Measurements from ENCODE around the gene PEMT. TPM values are rescaled to one million over a fixed set of nuclear protein-coding genes. Genes with fewer than 3 reads are reported as not detected.

The PEMT gene
- total and polyA plus RNA-seq, 3 experiments from 2014 or later, result 31.9 to 42.1 (median 34.6) TPM

GRCh38 chr17:17480593-17481148 is 110.8 kb downstream of the PEMT start:
- Mint-ChIP-seq H3K27ac (peak overlapping the region in 6 of 8 donors; percentile 24 to 86 (median 76)), H3K4me1 (peaks cover 57 to 84% (median 72%) of the 10 kb centered on the region in 3 donors), H3K27me3 (peaks cover 0 to 4% of the 10 kb centered on the region in 2 donors), H3K36me3 (peaks cover 0 to 41% (median 6%) of the 10 kb centered on the region in 3 donors), H3K4me3 (peak overlapping the region in 2 of 7 donors; percentile 5 to 58), H3K9me3 (no peaks in the 10 kb centered on the region)
- ChIA-PET CTCF (interaction anchor here (1.6 kb wide), 1 partner anchor 16 kb away, joined by 8 read pairs; the partner anchor contains the start of gene RASD1), POLR2A (no interaction called here)
- H3K36me3 ChIP-seq (ENCODE audit: insufficient read depth, low read length), result peaks cover 7% of the 10 kb centered on the region
- H3K9me3 ChIP-seq (ENCODE audit: low read length), result no peaks in the 10 kb centered on the region
- no peaks in the 10 kb centered on the region for H3K27me3 ChIP-seq (ENCODE audit: insufficient read depth, low read length, poor library complexity, severe bottlenecking)
- no peak overlapping the region for H3K4me3 ChIP-seq (ENCODE audit: low read length)
- H3K4me1 ChIP-seq (ENCODE audit: insufficient read depth, low read length), result peaks cover 46% of the 10 kb centered on the region
- H3K27ac ChIP-seq (ENCODE audit: low read depth, low read length), result no peak overlapping the region
- no peak for DNase-seq

- Mint-ChIP-seq H3K27me3 (peaks cover under 1 to 2% of the 10 kb centered on the region in 2 donors), H3K4me3 (peak overlapping the region in 5 of 7 donors; percentile 13 to 99 (median 46)), H3K4me1 (peaks cover 49 to 74% (median 67%) of the 10 kb centered on the region in 3 donors), H3K36me3 (peaks cover 0 to 35% (median 5%) of the 10 kb centered on the region in 3 donors), H3K9me3 (no peaks in the 10 kb centered on the region), H3K27ac (peak overlapping the region in 6 of 8 donors; percentile 2 to 98 (median 30))
- DNase-seq, result no peak
- CTCF ChIA-PET, result no interaction called here
- no peak overlapping the region for H3K4me3 ChIP-seq (ENCODE audit: low read length)
- no peak overlapping the region for H3K27ac ChIP-seq (ENCODE audit: low read depth, low read length)
- no peaks in the 10 kb centered on the region for H3K9me3 ChIP-seq (ENCODE audit: low read length)
- no peaks in the 10 kb centered on the region for H3K27me3 ChIP-seq (ENCODE audit: insufficient read depth, low read length, poor library complexity, severe bottlenecking)
- POLR2A ChIA-PET, result no interaction called here
- H3K36me3 ChIP-seq (ENCODE audit: insufficient read depth, low read length), result peaks cover 7% of the 10 kb centered on the region
- H3K4me1 ChIP-seq (ENCODE audit: insufficient read depth, low read length), result peaks cover 41% of the 10 kb centered on the region
Observed at GRCh38 chr17:17479209-17479608, 112.3 kb downstream of the PEMT start.

- peaks cover 40% of the 10 kb centered on the region for H3K4me1 ChIP-seq (ENCODE audit: insufficient read depth, low read length)
- Mint-ChIP-seq H3K36me3 (peaks cover 0 to 28% (median 1%) of the 10 kb centered on the region in 3 donors), H3K27me3 (peaks cover 4 to 13% of the 10 kb centered on the region in 2 donors), H3K4me3 (peak within 1 kb of the TSS; percentile 90 to 99 (median 93)), H3K9me3 (no peaks in the 10 kb centered on the region), H3K27ac (peak within 1 kb of the TSS; percentile 90 to 98 (median 92)), H3K4me1 (peaks cover 39 to 58% (median 52%) of the 10 kb centered on the region in 3 donors)
- H3K27ac ChIP-seq (ENCODE audit: low read depth, low read length), result peak within 1 kb of the TSS; percentile 83
- no peaks in the 10 kb centered on the region for H3K9me3 ChIP-seq (ENCODE audit: low read length)
- DNase-seq, result peak; percentile 91 to 97 (median 92)
- ChIA-PET POLR2A (no interaction called here), CTCF (no interaction called here)
- H3K4me3 ChIP-seq (ENCODE audit: low read length), result peak within 1 kb of the TSS; percentile 92
- H3K36me3 ChIP-seq (ENCODE audit: insufficient read depth, low read length), result peaks cover 7% of the 10 kb centered on the region
- H3K27me3 ChIP-seq (ENCODE audit: insufficient read depth, low read length, poor library complexity, severe bottlenecking), result no peaks in the 10 kb centered on the region
Observed at GRCh38 chr17:17476865-17477467, 114.5 kb downstream of the PEMT start, which contains the start of gene MED9. Gene MED9 (plus strand): TSS chr17:17477000. CDS start chr17:17477042, 42 bp downstream.

GRCh38 chr17:17474341-17474740 is 117.2 kb downstream of the PEMT start:
- DNase-seq, result no peak
- Histone ChIP-seq H3K27ac (ENCODE audit: low read depth, low read length) (no peak overlapping the region), H3K27me3 (ENCODE audit: insufficient read depth, low read length, poor library complexity, severe bottlenecking) (no peaks in the 10 kb centered on the region), H3K4me1 (ENCODE audit: insufficient read depth, low read length) (peaks cover 27% of the 10 kb centered on the region), H3K36me3 (ENCODE audit: insufficient read depth, low read length) (no peaks in the 10 kb centered on the region), H3K4me3 (ENCODE audit: low read length) (no peak overlapping the region), H3K9me3 (ENCODE audit: low read length) (no peaks in the 10 kb centered on the region)
- Mint-ChIP-seq H3K4me1 (peaks cover 21 to 33% (median 30%) of the 10 kb centered on the region in 3 donors), H3K27ac (peak overlapping the region in 1 of 8 donors; percentile 78), H3K36me3 (peaks cover 0 to 11% (median 0%) of the 10 kb centered on the region in 3 donors), H3K9me3 (no peaks in the 10 kb centered on the region), H3K4me3 (peak overlapping the region in 1 of 7 donors; percentile 69), H3K27me3 (peaks cover 6 to 21% of the 10 kb centered on the region in 2 donors)
- ChIA-PET CTCF (interaction anchor here (1.7 kb wide), 1 partner anchor 120 kb away, joined by 6 read pairs; no protein-coding TSS in a partner anchor), POLR2A (no interaction called here)

- Histone ChIP-seq H3K9me3 (ENCODE audit: low read length) (no peaks in the 10 kb centered on the region), H3K36me3 (ENCODE audit: insufficient read depth, low read length) (no peaks in the 10 kb centered on the region), H3K4me3 (ENCODE audit: low read length) (no peak overlapping the region), H3K27me3 (ENCODE audit: insufficient read depth, low read length, poor library complexity, severe bottlenecking) (peaks cover 4% of the 10 kb centered on the region), H3K4me1 (ENCODE audit: insufficient read depth, low read length) (peaks cover 9% of the 10 kb centered on the region), H3K27ac (ENCODE audit: low read depth, low read length) (no peak overlapping the region)
- Mint-ChIP-seq H3K9me3 (no peaks in the 10 kb centered on the region), H3K36me3 (peaks cover 0 to 7% (median 3%) of the 10 kb centered on the region in 3 donors), H3K27me3 (peaks cover 6 to 34% of the 10 kb centered on the region in 2 donors), H3K4me1 (peaks cover 9 to 16% (median 14%) of the 10 kb centered on the region in 3 donors), H3K4me3 (peak overlapping the region in 1 of 7 donors; percentile 44), H3K27ac (peak overlapping the region in 1 of 8 donors; percentile 48)
- POLR2A ChIA-PET, result no interaction called here
- no peak for DNase-seq
- CTCF ChIA-PET, result interaction anchor here (0.9 kb wide), 1 partner anchor 24 kb away, joined by 3 read pairs; no protein-coding TSS in a partner anchor
Observed at GRCh38 chr17:17472333-17472920, 119.1 kb downstream of the PEMT start.

- Histone ChIP-seq H3K36me3 (ENCODE audit: insufficient read depth, low read length) (no peaks in the 10 kb centered on the region), H3K27me3 (ENCODE audit: insufficient read depth, low read length, poor library complexity, severe bottlenecking) (peaks cover 4% of the 10 kb centered on the region), H3K4me3 (ENCODE audit: low read length) (no peak overlapping the region), H3K4me1 (ENCODE audit: insufficient read depth, low read length) (no peaks in the 10 kb centered on the region), H3K27ac (ENCODE audit: low read depth, low read length) (no peak overlapping the region), H3K9me3 (ENCODE audit: low read length) (no peaks in the 10 kb centered on the region)
- DNase-seq, result no peak
- Mint-ChIP-seq H3K36me3 (peaks cover 0 to 3% (median 0%) of the 10 kb centered on the region in 3 donors), H3K27me3 (peaks cover 9 to 47% of the 10 kb centered on the region in 2 donors), H3K9me3 (no peaks in the 10 kb centered on the region), H3K27ac (no peak overlapping the region), H3K4me3 (no peak overlapping the region), H3K4me1 (no peaks in the 10 kb centered on the region)
- ChIA-PET CTCF (no interaction called here), POLR2A (no interaction called here)
Observed at GRCh38 chr17:17469996-17470395, 121.5 kb downstream of the PEMT start.

GRCh38 chr17:17469358-17469757 is 122.2 kb downstream of the PEMT start:
- Histone ChIP-seq H3K9me3 (ENCODE audit: low read length) (no peaks in the 10 kb centered on the region), H3K27ac (ENCODE audit: low read depth, low read length) (no peak overlapping the region), H3K4me3 (ENCODE audit: low read length) (no peak overlapping the region), H3K4me1 (ENCODE audit: insufficient read depth, low read length) (no peaks in the 10 kb centered on the region), H3K36me3 (ENCODE audit: insufficient read depth, low read length) (no peaks in the 10 kb centered on the region), H3K27me3 (ENCODE audit: insufficient read depth, low read length, poor library complexity, severe bottlenecking) (peaks cover 4% of the 10 kb centered on the region)
- H3K9me3 Mint-ChIP-seq, result no peaks in the 10 kb centered on the region
- peaks cover 13 to 54% of the 10 kb centered on the region in 2 donors for H3K27me3 Mint-ChIP-seq
- no peak for DNase-seq
- H3K4me3 Mint-ChIP-seq, result no peak overlapping the region
- no peak overlapping the region for H3K27ac Mint-ChIP-seq
- POLR2A ChIA-PET, result no interaction called here
- peaks cover 0 to 3% (median 0%) of the 10 kb centered on the region in 3 donors for H3K36me3 Mint-ChIP-seq
- CTCF ChIA-PET, result interaction anchor here (0.8 kb wide), 1 partner anchor 114 kb away, joined by 3 read pairs; no protein-coding TSS in a partner anchor
- no peaks in the 10 kb centered on the region for H3K4me1 Mint-ChIP-seq
